HEK293T (cell line): ENCODE data around the gene FANCG.

Experiments
- CTCF ChIA-PET: fragments of 350-600 bp; formaldehyde crosslinking; extraction: SDS; loops from one replicate; lab custom pipeline; 2021; ENCODE audit warnings: antibody characterized with exemption, inconsistent platforms; lab: Yijun Ruan, JAX
- POLR2A ChIA-PET: fragments of 350-600 bp; formaldehyde crosslinking; extraction: SDS; loops from one replicate; lab custom pipeline; 2020; ENCODE audit warnings: antibody characterized with exemption, inconsistent platforms; lab: Yijun Ruan, JAX
- DNase-seq: peaks from one replicate; pipeline ENCODE4 v3.0.0; 2012; ENCODE audit warnings: mixed read lengths; ENCODE audit errors: extremely low spot score
- ARNT ChIP-seq: fragments of 450-650 bp; IDR thresholded peaks from 2 replicates; pipeline ENCODE4 v1.6.1; 2017; ENCODE audit warnings: mild to moderate bottlenecking
- BHLHE40 ChIP-seq: fragments of 450-650 bp; IDR thresholded peaks from 2 replicates; pipeline ENCODE4 v1.6.1; 2016; ENCODE audit warnings: mild to moderate bottlenecking, moderate library complexity, borderline replicate concordance
- CTBP1 ChIP-seq: fragments of 450-650 bp; IDR thresholded peaks from 2 replicates; pipeline ENCODE4 v1.6.1; 2016; ENCODE audit warnings: borderline replicate concordance
- ELF4 ChIP-seq: fragments of 450-650 bp; IDR thresholded peaks from 2 replicates; pipeline ENCODE4 v1.6.1; 2017; ENCODE audit warnings: antibody characterized with exemption
- FOXA1 ChIP-seq: fragments of 450-650 bp; IDR thresholded peaks from 2 replicates; pipeline ENCODE4 v1.6.1; 2016; ENCODE audit warnings: mild to moderate bottlenecking
- FOXK2 ChIP-seq: fragments of 450-650 bp; IDR thresholded peaks from 2 replicates; pipeline ENCODE4 v1.6.1; 2016; ENCODE audit warnings: mild to moderate bottlenecking
- FOXM1 ChIP-seq: fragments of 450-650 bp; IDR thresholded peaks from 2 replicates; pipeline ENCODE4 v1.6.1; 2017; ENCODE audit warnings: mild to moderate bottlenecking, borderline replicate concordance
- HDGF ChIP-seq: fragments of 450-650 bp; IDR thresholded peaks from 2 replicates; pipeline ENCODE4 v1.6.1; 2017; ENCODE audit warnings: antibody characterized with exemption, borderline replicate concordance
- L3MBTL2 ChIP-seq: fragments of 450-650 bp; conservative IDR thresholded peaks from 2 replicates; pipeline ENCODE4 v1.6.1; 2016; ENCODE audit warnings: mild to moderate bottlenecking
- LEF1 ChIP-seq: fragments of 450-650 bp; IDR thresholded peaks from 2 replicates; pipeline ENCODE4 v1.6.1; 2017; ENCODE audit warnings: mild to moderate bottlenecking, borderline replicate concordance
- NFRKB ChIP-seq: fragments of 450-650 bp; IDR thresholded peaks from 2 replicates; pipeline ENCODE4 v1.6.1; 2016; ENCODE audit warnings: mild to moderate bottlenecking, moderate library complexity
- PKNOX1 ChIP-seq: fragments of 450-650 bp; IDR thresholded peaks from 2 replicates; pipeline ENCODE4 v1.6.1; 2016
- SP1 ChIP-seq: fragments of 450-650 bp; IDR thresholded peaks from 2 replicates; pipeline ENCODE4 v1.6.1; 2017
- SUZ12 ChIP-seq: fragments of 450-650 bp; IDR thresholded peaks from 2 replicates; pipeline ENCODE4 v1.6.1; 2016; ENCODE audit warnings: mild to moderate bottlenecking
- TARDBP ChIP-seq: fragments of 450-650 bp; IDR thresholded peaks from 2 replicates; pipeline ENCODE4 v1.6.1; 2016
- ZNF384 ChIP-seq: fragments of 450-650 bp; IDR thresholded peaks from 2 replicates; pipeline ENCODE4 v1.6.1; 2016

FANCG gene

GRCh38 chr9:35078066-35078465 is 1.7 kb downstream of the FANCG start:
- POLR2A ChIA-PET = interaction anchor here (3.0 kb wide), 1 partner anchor 24 kb away, joined by 18 read pairs; the partner anchor contains the start of gene STOML2
- DNase-seq = no peak
- TF ChIP-seq FOXK2 = no peak
- no peak for TF ChIP-seq HDGF
- no peak for TF ChIP-seq SUZ12
- TF ChIP-seq NFRKB = no peak
- no peak for TF ChIP-seq PKNOX1
- TF ChIP-seq BHLHE40 = no peak
- no peak for TF ChIP-seq L3MBTL2
- TF ChIP-seq FOXA1 = no peak
- TF ChIP-seq ARNT = no peak
- TF ChIP-seq LEF1 = no peak
- TF ChIP-seq CTBP1 = no peak
- TF ChIP-seq ZNF384 = no peak
- no peak for TF ChIP-seq TARDBP
- CTCF ChIA-PET = no interaction called here

GRCh38 chr9:35076848-35077247 is 2.9 kb downstream of the FANCG start:
- DNase-seq = no peak
- no peak for TF ChIP-seq HDGF
- TF ChIP-seq SUZ12 = no peak
- TF ChIP-seq PKNOX1 = no peak
- no peak for TF ChIP-seq FOXA1
- TF ChIP-seq ARNT = no peak
- TF ChIP-seq TARDBP = no peak
- no peak for TF ChIP-seq NFRKB
- POLR2A ChIA-PET = interaction anchor here (0.6 kb wide), 1 partner anchor 14 kb away, joined by 4 read pairs; no protein-coding TSS in a partner anchor
- CTCF ChIA-PET = no interaction called here

- TF ChIP-seq FOXK2 = no peak
- TF ChIP-seq PKNOX1 = no peak
- no peak for TF ChIP-seq TARDBP
- TF ChIP-seq L3MBTL2 = no peak
- TF ChIP-seq SUZ12 = no peak
- no peak for TF ChIP-seq ZNF384
- TF ChIP-seq FOXM1 = no peak
- TF ChIP-seq BHLHE40 = no peak
- TF ChIP-seq NFRKB = no peak
- TF ChIP-seq HDGF = no peak
- TF ChIP-seq ARNT = no peak
- TF ChIP-seq ELF4 = no peak
- no peak for TF ChIP-seq CTBP1
- no peak for TF ChIP-seq LEF1
- TF ChIP-seq SP1 = no peak
- CTCF ChIA-PET = no interaction called here
- DNase-seq = no peak
- POLR2A ChIA-PET = no interaction called here
Observed at GRCh38 chr9:35075358-35075757, 4.4 kb downstream of the FANCG start.

GRCh38 chr9:35074791-35075190 is 5.0 kb downstream of the FANCG start:
- TF ChIP-seq BHLHE40 = no peak
- DNase-seq = no peak
- ChIA-PET POLR2A (no interaction called here), CTCF (no interaction called here)

- POLR2A ChIA-PET = no interaction called here
- DNase-seq = no peak
- CTCF ChIA-PET = no interaction called here
- TF ChIP-seq ARNT (no peak), L3MBTL2 (no peak), ELF4 (no peak), PKNOX1 (no peak), HDGF (no peak), LEF1 (no peak), BHLHE40 (no peak), SUZ12 (no peak), FOXM1 (no peak), CTBP1 (no peak), FOXA1 (no peak), TARDBP (no peak), SP1 (no peak), ZNF384 (no peak), FOXK2 (no peak)
Observed at GRCh38 chr9:35074141-35074540, 5.6 kb downstream of the FANCG start.

GRCh38 chr9:35073279-35073612 is 6.5 kb downstream of the FANCG start:
- ChIA-PET CTCF (no interaction called here), POLR2A (no interaction called here)
- no peak for DNase-seq
- TF ChIP-seq PKNOX1 (no peak), ELF4 (no peak), FOXK2 (no peak), ZNF384 (no peak), TARDBP (no peak), SUZ12 (no peak), FOXA1 (no peak), L3MBTL2 (no peak), ARNT (no peak), NFRKB (no peak), HDGF (no peak), FOXM1 (no peak), CTBP1 (no peak), LEF1 (no peak), BHLHE40 (no peak), SP1 (no peak)
